K562 (cell line): ENCODE data around the gene SPAG4. TPM values are rescaled to one million over a fixed set of nuclear protein-coding genes. Genes with fewer than 3 reads are reported as not detected.

Source experiments
- FOXA1 ChIP-seq: fragments of 450-650 bp; IDR thresholded peaks from 2 replicates; pipeline ENCODE4 v1.6.1; 2016; ENCODE audit warnings: mild to moderate bottlenecking, borderline replicate concordance
- FOXK2 ChIP-seq, 2 experiments: fragments of 450-650 bp; IDR thresholded peaks in 1 of 2; conservative IDR thresholded peaks in 1 of 2; 2 replicates each; pipeline ENCODE4 v1.6.1; 2016; ENCODE audit warnings: low read depth in 2 of 2, mild to moderate bottlenecking in 1 of 2
- FOXM1 ChIP-seq, 2 experiments: fragments of 450-650 bp in 1 of 2; sonication (generic) in 1 of 2; formaldehyde crosslinking in 1 of 2; IDR thresholded peaks; 2 replicates each; pipeline versions ENCODE4 v1.6.1 to v1.9.0; 2017 to 2022; ENCODE audit warnings: low read depth in 2 of 2, mild to moderate bottlenecking in 2 of 2, missing genetic modification reagents in 1 of 2, moderate library complexity in 1 of 2
- PHF21A ChIP-seq: fragments of 450-650 bp; IDR thresholded peaks from 2 replicates; pipeline ENCODE4 v1.6.1; 2017; ENCODE audit warnings: low read depth, borderline replicate concordance
- SMC3 ChIP-seq: conservative IDR thresholded peaks from 2 replicates; pipeline ENCODE4 v1.6.1; 2011; ENCODE audit warnings: low read depth, low read length, improper control_type of control experiment; ENCODE audit not compliant: insufficient read depth
- SREBF2 ChIP-seq: sonication (generic); formaldehyde crosslinking; IDR thresholded peaks from 2 replicates; pipeline ENCODE4 v1.4.0; 2020; ENCODE audit warnings: mild to moderate bottlenecking, missing genetic modification reagents
- STAT5B ChIP-seq: fragments of 250-450 bp; sonication (Bioruptor Pico); IDR thresholded peaks from 2 replicates; pipeline ENCODE4 v1.8.0; 2021; ENCODE audit warnings: mild to moderate bottlenecking, inconsistent platforms
- polyA plus RNA-seq, 8 experiments: library from polyadenylated mRNA; depleted of rRNA in 4 of 8; stranded (reverse) in 5 of 8; unstranded in 3 of 8; fragments of >200 nt; fragmentation: Nextera tagmentation in 2 of 8; fragmentation: Illumina TruSeq in 1 of 8; extraction: Ambion mirVana in 2 of 8; extraction: Trizol in 1 of 8; gene quantifications; 2 replicates each; pipeline versions ENCODE4 v1.2.1 to v1.2.3, GENCODE V29; 2011 to 2014; ENCODE audit warnings: inconsistent platforms in 1 of 8, missing spikeins in 1 of 8
- total RNA-seq, 7 experiments: library from RNA; depleted of rRNA in 6 of 7; stranded (reverse); fragments of >200 nt in 6 of 7; fragmentation: Illumina TruSeq in 2 of 7; extraction: Trizol in 2 of 7; gene quantifications; 2 replicates each; pipeline versions ENCODE4 v1.2.1 to v1.2.3, GENCODE V29; 2011 to 2021; ENCODE audit warnings: low replicate concordance in 1 of 7
- TF ChIP-seq, protein P1 (sequence below), 2 experiments: fragments of 450-650 bp in 1 of 2; sonication (generic) in 1 of 2; formaldehyde crosslinking in 1 of 2; IDR thresholded peaks; 2 replicates each; pipeline versions ENCODE4 v1.7.1 to v1.9.0; 2016 to 2022; ENCODE audit warnings: inconsistent platforms in 1 of 2, mild to moderate bottlenecking in 1 of 2, missing genetic modification reagents in 1 of 2
- TF ChIP-seq, protein P2 (sequence below): IDR thresholded peaks from 3 replicates; pipeline ENCODE4 v1.6.1; 2011; ENCODE audit warnings: borderline replicate concordance, mild to moderate bottlenecking; ENCODE audit not compliant: insufficient read length, insufficient read depth
- TF ChIP-seq, protein P3 (sequence below): fragments of 250-450 bp; sonication (Bioruptor Pico); IDR thresholded peaks from 2 replicates; pipeline ENCODE4 v1.8.0; 2022; ENCODE audit warnings: moderate library complexity, mild to moderate bottlenecking, inconsistent platforms
- TF ChIP-seq, protein P4 (sequence below), 2 experiments: IDR thresholded peaks; 2 replicates each; pipeline ENCODE4 v1.6.1; 2011; ENCODE audit warnings: borderline replicate concordance in 1 of 2, control low read depth in 1 of 2, low read depth in 1 of 2, low read length in 1 of 2, mild to moderate bottlenecking in 1 of 2, mixed read lengths in 1 of 2, moderate library complexity in 1 of 2; ENCODE audit not compliant: insufficient read depth in 1 of 2, insufficient read length in 1 of 2, poor library complexity in 1 of 2, severe bottlenecking in 1 of 2; ENCODE audit errors: extremely low read depth in 1 of 2

SPAG4 gene
- total and polyA plus RNA-seq, 9 of the 15 experiments (the other 6 are each of a cell fraction or from before 2014, with no cell fraction given) = 1.6 to 11.4 (median 4.6) TPM

DNA sequence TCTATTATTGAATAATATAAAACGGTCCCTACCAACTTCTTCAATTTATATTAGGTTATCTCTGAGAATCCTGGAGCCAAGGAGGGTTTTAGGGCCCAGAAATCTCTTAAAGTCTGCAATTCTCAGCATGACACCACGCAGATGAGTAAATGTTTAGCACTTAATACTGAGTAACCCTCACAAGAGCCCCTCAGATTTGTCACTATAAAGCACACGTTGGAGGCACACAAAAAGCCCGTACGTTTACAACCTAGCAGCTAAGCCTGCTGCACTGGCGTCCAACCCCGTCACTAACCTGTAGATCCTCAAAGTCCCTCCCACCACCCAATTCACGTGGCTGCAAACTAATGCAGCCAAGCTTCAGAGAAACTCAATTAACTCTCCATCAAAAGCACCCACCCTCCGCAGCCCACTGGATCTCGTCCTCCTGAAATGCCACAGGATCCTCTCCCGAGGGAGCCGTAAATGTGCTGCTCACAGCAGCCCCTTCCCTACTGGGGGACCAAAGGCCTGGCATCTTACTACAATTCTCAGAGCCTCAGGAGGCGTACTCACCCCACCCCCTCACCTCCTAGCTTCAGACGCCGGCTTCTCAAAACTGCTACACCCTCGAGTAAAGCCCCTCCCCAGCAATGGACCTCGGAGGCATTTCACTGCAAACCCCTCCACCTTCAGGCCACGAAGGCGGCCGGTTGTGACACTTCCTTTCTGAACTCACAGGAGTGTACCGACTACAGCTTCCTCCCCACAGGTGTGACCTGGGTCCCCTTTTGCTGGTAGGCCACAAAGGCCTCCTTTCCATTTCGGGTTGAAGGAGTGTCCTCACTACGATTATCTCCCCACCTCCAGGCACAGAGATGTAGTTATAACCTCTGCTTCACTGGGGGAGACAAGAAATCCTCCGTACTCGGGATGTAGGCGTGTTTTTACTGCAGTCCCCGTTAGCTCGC, 48.2 kb downstream of the SPAG4 start (continued):
- TF ChIP-seq, protein P1, sequence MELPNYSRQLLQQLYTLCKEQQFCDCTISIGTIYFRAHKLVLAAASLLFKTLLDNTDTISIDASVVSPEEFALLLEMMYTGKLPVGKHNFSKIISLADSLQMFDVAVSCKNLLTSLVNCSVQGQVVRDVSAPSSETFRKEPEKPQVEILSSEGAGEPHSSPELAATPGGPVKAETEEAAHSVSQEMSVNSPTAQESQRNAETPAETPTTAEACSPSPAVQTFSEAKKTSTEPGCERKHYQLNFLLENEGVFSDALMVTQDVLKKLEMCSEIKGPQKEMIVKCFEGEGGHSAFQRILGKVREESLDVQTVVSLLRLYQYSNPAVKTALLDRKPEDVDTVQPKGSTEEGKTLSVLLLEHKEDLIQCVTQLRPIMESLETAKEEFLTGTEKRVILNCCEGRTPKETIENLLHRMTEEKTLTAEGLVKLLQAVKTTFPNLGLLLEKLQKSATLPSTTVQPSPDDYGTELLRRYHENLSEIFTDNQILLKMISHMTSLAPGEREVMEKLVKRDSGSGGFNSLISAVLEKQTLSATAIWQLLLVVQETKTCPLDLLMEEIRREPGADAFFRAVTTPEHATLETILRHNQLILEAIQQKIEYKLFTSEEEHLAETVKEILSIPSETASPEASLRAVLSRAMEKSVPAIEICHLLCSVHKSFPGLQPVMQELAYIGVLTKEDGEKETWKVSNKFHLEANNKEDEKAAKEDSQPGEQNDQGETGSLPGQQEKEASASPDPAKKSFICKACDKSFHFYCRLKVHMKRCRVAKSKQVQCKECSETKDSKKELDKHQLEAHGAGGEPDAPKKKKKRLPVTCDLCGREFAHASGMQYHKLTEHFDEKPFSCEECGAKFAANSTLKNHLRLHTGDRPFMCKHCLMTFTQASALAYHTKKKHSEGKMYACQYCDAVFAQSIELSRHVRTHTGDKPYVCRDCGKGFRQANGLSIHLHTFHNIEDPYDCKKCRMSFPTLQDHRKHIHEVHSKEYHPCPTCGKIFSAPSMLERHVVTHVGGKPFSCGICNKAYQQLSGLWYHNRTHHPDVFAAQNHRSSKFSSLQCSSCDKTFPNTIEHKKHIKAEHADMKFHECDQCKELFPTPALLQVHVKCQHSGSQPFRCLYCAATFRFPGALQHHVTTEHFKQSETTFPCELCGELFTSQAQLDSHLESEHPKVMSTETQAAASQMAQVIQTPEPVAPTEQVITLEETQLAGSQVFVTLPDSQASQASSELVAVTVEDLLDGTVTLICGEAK (IDR thresholded peaks at IDR 0.05) = 0 out of 2 replicates have a peak, but pooled peaks have one; percentile 11
- TF ChIP-seq, protein P1 (CRISPR knock-in tag; IDR thresholded peaks at IDR 0.05) = no peak
- TF ChIP-seq SMC3 (no peak), FOXK2 (conservative IDR thresholded peaks at IDR 0.05 in 1 of 2, IDR thresholded peaks at IDR 0.05 in 1 of 2; ENCODE audit: low read depth in 2 of 2) (no peak), FOXM1 (IDR thresholded peaks at IDR 0.05; ENCODE audit: low read depth) (no peak), FOXM1 (CRISPR knock-in tag; IDR thresholded peaks at IDR 0.05; ENCODE audit: low read depth) (0 out of 2 replicates have a peak, but pooled peaks have one; percentile 48), SREBF2 (CRISPR knock-in tag) (no peak), PHF21A (no peak), FOXA1 (no peak), STAT5B (no peak)
- TF ChIP-seq, protein P2, sequence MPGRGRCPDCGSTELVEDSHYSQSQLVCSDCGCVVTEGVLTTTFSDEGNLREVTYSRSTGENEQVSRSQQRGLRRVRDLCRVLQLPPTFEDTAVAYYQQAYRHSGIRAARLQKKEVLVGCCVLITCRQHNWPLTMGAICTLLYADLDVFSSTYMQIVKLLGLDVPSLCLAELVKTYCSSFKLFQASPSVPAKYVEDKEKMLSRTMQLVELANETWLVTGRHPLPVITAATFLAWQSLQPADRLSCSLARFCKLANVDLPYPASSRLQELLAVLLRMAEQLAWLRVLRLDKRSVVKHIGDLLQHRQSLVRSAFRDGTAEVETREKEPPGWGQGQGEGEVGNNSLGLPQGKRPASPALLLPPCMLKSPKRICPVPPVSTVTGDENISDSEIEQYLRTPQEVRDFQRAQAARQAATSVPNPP = no peak
- TF ChIP-seq, protein P3, sequence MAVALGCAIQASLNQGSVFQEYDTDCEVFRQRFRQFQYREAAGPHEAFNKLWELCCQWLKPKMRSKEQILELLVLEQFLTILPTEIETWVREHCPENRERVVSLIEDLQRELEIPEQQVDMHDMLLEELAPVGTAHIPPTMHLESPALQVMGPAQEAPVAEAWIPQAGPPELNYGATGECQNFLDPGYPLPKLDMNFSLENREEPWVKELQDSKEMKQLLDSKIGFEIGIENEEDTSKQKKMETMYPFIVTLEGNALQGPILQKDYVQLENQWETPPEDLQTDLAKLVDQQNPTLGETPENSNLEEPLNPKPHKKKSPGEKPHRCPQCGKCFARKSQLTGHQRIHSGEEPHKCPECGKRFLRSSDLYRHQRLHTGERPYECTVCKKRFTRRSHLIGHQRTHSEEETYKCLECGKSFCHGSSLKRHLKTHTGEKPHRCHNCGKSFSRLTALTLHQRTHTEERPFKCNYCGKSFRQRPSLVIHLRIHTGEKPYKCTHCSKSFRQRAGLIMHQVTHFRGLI (CRISPR knock-in tag) = no peak
- TF ChIP-seq, protein P4, sequence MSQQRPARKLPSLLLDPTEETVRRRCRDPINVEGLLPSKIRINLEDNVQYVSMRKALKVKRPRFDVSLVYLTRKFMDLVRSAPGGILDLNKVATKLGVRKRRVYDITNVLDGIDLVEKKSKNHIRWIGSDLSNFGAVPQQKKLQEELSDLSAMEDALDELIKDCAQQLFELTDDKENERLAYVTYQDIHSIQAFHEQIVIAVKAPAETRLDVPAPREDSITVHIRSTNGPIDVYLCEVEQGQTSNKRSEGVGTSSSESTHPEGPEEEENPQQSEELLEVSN (IDR thresholded peaks at IDR 0.05; ENCODE audit: borderline replicate concordance in 1 of 2, extremely low read depth in 1 of 2, insufficient read depth in 1 of 2, insufficient read length in 1 of 2, low read depth in 1 of 2, low read length in 1 of 2, poor library complexity in 1 of 2, severe bottlenecking in 1 of 2) = peak in 1 of 2 experiments; percentile 40
